HepG2 (cell line): ENCODE data around the gene ZNF101. TPM values are rescaled to one million over a fixed set of nuclear protein-coding genes. Genes with fewer than 3 reads are reported as not detected.

Experiments used
- FOXM1 ChIP-seq: sonication (generic); formaldehyde crosslinking; IDR thresholded peaks from 2 replicates; pipeline ENCODE4 v1.5.0; 2020; ENCODE audit warnings: missing genetic modification reagents
- JUNB ChIP-seq: sonication (generic); formaldehyde crosslinking; IDR thresholded peaks from 2 replicates; pipeline ENCODE4 v1.8.0; 2022; ENCODE audit warnings: missing genetic modification reagents, mild to moderate bottlenecking, borderline replicate concordance
- KLF11 ChIP-seq: IDR thresholded peaks from 2 replicates; pipeline ENCODE4 v1.6.1; 2016; ENCODE audit warnings: missing compliant biosample characterization
- KMT2A ChIP-seq: sonication (generic); formaldehyde crosslinking; IDR thresholded peaks from 2 replicates; pipeline ENCODE4 v1.4.0; 2020; ENCODE audit warnings: missing genetic modification reagents
- NCOR1 ChIP-seq: fragments of 200-600 bp; sonication (generic); IDR thresholded peaks from 2 replicates; pipeline ENCODE4 v1.7.0; 2017; ENCODE audit warnings: antibody characterized with exemption, low read length, borderline replicate concordance
- RARG ChIP-seq: sonication (generic); formaldehyde crosslinking; IDR thresholded peaks from 2 replicates; pipeline ENCODE4 v1.4.0; 2020; ENCODE audit warnings: low read depth, mild to moderate bottlenecking, missing genetic modification reagents
- RXRB ChIP-seq: IDR thresholded peaks from 2 replicates; pipeline ENCODE4 v1.6.1; 2016; ENCODE audit warnings: borderline replicate concordance, missing genetic modification reagents, missing compliant biosample characterization
- SMARCE1 ChIP-seq: fragments of 450-650 bp; IDR thresholded peaks from 2 replicates; pipeline ENCODE4 v1.6.1; 2017; ENCODE audit warnings: borderline replicate concordance
- ZMYM3 ChIP-seq: sonication (generic); formaldehyde crosslinking; IDR thresholded peaks from 2 replicates; pipeline ENCODE4 v1.5.1; 2020; ENCODE audit warnings: mild to moderate bottlenecking, missing genetic modification reagents
- ZNF136 ChIP-seq: sonication (generic); formaldehyde crosslinking; IDR thresholded peaks from 2 replicates; pipeline ENCODE4 v1.8.1; 2022; ENCODE audit warnings: low read depth, mild to moderate bottlenecking, moderate library complexity, missing genetic modification reagents
- ZNF160 ChIP-seq: sonication (generic); formaldehyde crosslinking; IDR thresholded peaks from 2 replicates; pipeline ENCODE4 v1.8.0; 2022; ENCODE audit warnings: mild to moderate bottlenecking, inconsistent platforms, missing genetic modification reagents
- ZNF577 ChIP-seq: sonication (generic); formaldehyde crosslinking; IDR thresholded peaks from 2 replicates; pipeline ENCODE4 v1.4.0; 2020; ENCODE audit warnings: mild to moderate bottlenecking, low read depth, missing genetic modification reagents, borderline replicate concordance
- ZNF644 ChIP-seq: IDR thresholded peaks from 2 replicates; pipeline ENCODE4 v1.6.1; 2016; ENCODE audit warnings: low read depth
- polyA plus RNA-seq, 8 experiments: library from polyadenylated mRNA; depleted of rRNA in 3 of 8; stranded (reverse) in 7 of 8; unstranded in 1 of 8; fragments of >200 nt; fragmentation: Illumina TruSeq in 4 of 8; extraction: Trizol in 4 of 8; gene quantifications; 2 replicates each; pipeline versions ENCODE4 v1.2.1 to v1.2.3, GENCODE V29; 2011 to 2016; ENCODE audit warnings: low read depth in 4 of 8, missing spikeins in 1 of 8, mixed read lengths in 1 of 8; ENCODE audit not compliant: insufficient read depth in 1 of 8
- total RNA-seq, 5 experiments: library from RNA; depleted of rRNA; stranded (reverse); fragments of >200 nt; fragmentation: Illumina TruSeq; extraction: Trizol; gene quantifications; 2 replicates each; pipeline ENCODE4 v1.2.3, GENCODE V29; 2016; ENCODE audit warnings: low read depth in 1 of 5
- TF ChIP-seq, protein P1 (sequence below): IDR thresholded peaks from 2 replicates; pipeline ENCODE4 v1.6.1; 2012; ENCODE audit warnings: low read depth, low read length, improper control_type of control experiment
- TF ChIP-seq, protein P2 (sequence below): fragments of 450-650 bp; IDR thresholded peaks from 2 replicates; pipeline ENCODE4 v1.6.1; 2017; ENCODE audit warnings: mild to moderate bottlenecking
- TF ChIP-seq, protein P3 (sequence below): sonication (generic); formaldehyde crosslinking; conservative IDR thresholded peaks from 2 replicates; pipeline ENCODE4 v1.4.0; 2020; ENCODE audit warnings: missing genetic modification reagents
- TF ChIP-seq, protein P4 (sequence below): sonication (generic); formaldehyde crosslinking; IDR thresholded peaks from 2 replicates; pipeline ENCODE4 v1.4.0; 2020; ENCODE audit warnings: missing genetic modification reagents, mild to moderate bottlenecking, borderline replicate concordance
- TF ChIP-seq, protein P5 (sequence below): sonication (generic); formaldehyde crosslinking; IDR thresholded peaks from 2 replicates; pipeline ENCODE4 v1.4.0; 2020; ENCODE audit warnings: missing genetic modification reagents, mild to moderate bottlenecking, borderline replicate concordance

The ZNF101 gene
- total and polyA plus RNA-seq, 2 of the 13 experiments (the other 11 are each of a cell fraction or from before 2014, with no cell fraction given): 12.9 to 28.9 TPM

DNA sequence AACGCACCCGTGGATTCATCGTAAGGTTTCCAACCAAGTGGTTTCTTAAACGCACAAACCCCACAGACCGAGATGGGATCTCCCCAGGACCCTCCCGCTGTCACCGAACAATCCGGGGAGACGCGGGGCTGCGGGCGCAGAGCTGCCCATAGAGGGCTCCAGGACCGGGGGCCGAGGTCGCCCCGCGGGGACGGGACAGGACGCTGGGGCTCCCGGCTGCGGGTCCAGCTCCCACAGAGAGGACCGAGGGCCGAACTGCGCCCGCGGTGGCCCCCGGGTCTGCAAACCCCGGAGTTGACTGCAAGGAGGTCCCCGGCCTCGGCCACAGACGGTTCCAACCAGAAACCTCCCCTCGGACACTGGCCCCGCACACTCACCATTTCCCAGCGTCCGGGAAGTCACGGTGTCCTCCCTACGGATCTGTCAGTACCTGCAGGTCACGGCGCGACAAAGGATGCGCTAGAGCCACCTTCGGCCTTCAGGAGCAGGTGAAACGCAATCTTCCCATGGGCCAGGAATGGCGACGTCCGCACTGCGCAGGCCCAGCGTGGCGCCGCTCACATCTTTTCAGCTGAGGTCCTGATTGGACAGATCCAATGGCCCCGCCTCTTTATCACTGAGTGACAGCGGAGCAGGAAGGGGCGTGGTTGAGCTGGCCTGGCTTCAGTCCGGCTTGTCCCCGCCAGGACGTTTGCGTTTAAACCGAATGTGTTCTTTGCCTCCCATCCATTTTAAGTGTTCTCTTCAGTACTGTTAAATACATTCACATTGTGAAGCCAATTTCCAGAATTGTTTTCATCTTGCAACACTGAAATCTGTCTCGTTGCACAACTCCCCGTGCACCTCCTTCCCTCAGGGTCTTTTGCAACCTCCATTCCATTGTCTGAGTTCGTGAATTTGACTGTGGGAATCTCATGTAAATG lies 64.2 kb downstream of the ZNF101 start, which contains the start of gene ZNF14 (continued):
- TF ChIP-seq ZMYM3 (CRISPR knock-in tag): no peak
- TF ChIP-seq RARG (CRISPR knock-in tag): no peak
- no peak for TF ChIP-seq JUNB (CRISPR knock-in tag)
- peak; percentile 69 for TF ChIP-seq KMT2A
- TF ChIP-seq, protein P1, sequence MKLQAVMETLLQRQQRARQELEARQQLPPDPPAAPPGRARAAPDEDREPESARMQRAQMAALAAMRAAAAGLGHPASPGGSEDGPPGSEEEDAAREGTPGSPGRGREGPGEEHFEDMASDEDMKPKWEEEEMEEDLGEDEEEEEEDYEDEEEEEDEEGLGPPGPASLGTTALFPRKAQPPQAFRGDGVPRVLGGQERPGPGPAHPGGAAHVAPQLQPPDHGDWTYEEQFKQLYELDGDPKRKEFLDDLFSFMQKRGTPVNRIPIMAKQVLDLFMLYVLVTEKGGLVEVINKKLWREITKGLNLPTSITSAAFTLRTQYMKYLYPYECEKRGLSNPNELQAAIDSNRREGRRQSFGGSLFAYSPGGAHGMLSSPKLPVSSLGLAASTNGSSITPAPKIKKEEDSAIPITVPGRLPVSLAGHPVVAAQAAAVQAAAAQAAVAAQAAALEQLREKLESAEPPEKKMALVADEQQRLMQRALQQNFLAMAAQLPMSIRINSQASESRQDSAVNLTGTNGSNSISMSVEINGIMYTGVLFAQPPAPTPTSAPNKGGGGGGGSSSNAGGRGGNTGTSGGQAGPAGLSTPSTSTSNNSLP: no peak
- no peak for TF ChIP-seq KLF11
- TF ChIP-seq, protein P2, sequence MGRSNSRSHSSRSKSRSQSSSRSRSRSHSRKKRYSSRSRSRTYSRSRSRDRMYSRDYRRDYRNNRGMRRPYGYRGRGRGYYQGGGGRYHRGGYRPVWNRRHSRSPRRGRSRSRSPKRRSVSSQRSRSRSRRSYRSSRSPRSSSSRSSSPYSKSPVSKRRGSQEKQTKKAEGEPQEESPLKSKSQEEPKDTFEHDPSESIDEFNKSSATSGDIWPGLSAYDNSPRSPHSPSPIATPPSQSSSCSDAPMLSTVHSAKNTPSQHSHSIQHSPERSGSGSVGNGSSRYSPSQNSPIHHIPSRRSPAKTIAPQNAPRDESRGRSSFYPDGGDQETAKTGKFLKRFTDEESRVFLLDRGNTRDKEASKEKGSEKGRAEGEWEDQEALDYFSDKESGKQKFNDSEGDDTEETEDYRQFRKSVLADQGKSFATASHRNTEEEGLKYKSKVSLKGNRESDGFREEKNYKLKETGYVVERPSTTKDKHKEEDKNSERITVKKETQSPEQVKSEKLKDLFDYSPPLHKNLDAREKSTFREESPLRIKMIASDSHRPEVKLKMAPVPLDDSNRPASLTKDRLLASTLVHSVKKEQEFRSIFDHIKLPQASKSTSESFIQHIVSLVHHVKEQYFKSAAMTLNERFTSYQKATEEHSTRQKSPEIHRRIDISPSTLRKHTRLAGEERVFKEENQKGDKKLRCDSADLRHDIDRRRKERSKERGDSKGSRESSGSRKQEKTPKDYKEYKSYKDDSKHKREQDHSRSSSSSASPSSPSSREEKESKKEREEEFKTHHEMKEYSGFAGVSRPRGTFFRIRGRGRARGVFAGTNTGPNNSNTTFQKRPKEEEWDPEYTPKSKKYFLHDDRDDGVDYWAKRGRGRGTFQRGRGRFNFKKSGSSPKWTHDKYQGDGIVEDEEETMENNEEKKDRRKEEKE: no peak
- no peak for TF ChIP-seq ZNF577 (CRISPR knock-in tag)
- no peak for TF ChIP-seq SMARCE1
- TF ChIP-seq, protein P3, sequence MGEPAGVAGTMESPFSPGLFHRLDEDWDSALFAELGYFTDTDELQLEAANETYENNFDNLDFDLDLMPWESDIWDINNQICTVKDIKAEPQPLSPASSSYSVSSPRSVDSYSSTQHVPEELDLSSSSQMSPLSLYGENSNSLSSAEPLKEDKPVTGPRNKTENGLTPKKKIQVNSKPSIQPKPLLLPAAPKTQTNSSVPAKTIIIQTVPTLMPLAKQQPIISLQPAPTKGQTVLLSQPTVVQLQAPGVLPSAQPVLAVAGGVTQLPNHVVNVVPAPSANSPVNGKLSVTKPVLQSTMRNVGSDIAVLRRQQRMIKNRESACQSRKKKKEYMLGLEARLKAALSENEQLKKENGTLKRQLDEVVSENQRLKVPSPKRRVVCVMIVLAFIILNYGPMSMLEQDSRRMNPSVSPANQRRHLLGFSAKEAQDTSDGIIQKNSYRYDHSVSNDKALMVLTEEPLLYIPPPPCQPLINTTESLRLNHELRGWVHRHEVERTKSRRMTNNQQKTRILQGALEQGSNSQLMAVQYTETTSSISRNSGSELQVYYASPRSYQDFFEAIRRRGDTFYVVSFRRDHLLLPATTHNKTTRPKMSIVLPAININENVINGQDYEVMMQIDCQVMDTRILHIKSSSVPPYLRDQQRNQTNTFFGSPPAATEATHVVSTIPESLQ (CRISPR knock-in tag): no peak
- TF ChIP-seq ZNF136 (CRISPR knock-in tag): no peak
- no peak for TF ChIP-seq NCOR1
- TF ChIP-seq, protein P4, sequence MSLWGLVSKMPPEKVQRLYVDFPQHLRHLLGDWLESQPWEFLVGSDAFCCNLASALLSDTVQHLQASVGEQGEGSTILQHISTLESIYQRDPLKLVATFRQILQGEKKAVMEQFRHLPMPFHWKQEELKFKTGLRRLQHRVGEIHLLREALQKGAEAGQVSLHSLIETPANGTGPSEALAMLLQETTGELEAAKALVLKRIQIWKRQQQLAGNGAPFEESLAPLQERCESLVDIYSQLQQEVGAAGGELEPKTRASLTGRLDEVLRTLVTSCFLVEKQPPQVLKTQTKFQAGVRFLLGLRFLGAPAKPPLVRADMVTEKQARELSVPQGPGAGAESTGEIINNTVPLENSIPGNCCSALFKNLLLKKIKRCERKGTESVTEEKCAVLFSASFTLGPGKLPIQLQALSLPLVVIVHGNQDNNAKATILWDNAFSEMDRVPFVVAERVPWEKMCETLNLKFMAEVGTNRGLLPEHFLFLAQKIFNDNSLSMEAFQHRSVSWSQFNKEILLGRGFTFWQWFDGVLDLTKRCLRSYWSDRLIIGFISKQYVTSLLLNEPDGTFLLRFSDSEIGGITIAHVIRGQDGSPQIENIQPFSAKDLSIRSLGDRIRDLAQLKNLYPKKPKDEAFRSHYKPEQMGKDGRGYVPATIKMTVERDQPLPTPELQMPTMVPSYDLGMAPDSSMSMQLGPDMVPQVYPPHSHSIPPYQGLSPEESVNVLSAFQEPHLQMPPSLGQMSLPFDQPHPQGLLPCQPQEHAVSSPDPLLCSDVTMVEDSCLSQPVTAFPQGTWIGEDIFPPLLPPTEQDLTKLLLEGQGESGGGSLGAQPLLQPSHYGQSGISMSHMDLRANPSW (CRISPR knock-in tag): no peak
- no peak for TF ChIP-seq FOXM1
- TF ChIP-seq ZNF160 (CRISPR knock-in tag): no peak
- peak; percentile 31; the same call in 1 of the 2 replicates for TF ChIP-seq RXRB (CRISPR knock-in tag)
- TF ChIP-seq ZNF644 (CRISPR knock-in tag): no peak
- TF ChIP-seq, protein P5, sequence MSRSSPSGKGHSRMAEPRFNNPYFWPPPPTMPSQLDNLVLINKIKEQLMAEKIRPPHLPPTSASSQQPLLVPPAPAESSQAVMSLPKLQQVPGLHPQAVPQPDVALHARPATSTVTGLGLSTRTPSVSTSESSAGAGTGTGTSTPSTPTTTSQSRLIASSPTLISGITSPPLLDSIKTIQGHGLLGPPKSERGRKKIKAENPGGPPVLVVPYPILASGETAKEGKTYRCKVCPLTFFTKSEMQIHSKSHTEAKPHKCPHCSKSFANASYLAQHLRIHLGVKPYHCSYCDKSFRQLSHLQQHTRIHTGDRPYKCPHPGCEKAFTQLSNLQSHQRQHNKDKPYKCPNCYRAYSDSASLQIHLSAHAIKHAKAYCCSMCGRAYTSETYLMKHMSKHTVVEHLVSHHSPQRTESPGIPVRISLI (CRISPR knock-in tag): peak; percentile 2; the same call in 1 of the 2 replicates
